Natural killer cell (primary cell): Measurements from ENCODE around the gene SHB. TPM values are rescaled to one million over a fixed set of nuclear protein-coding genes. Genes with fewer than 3 reads are reported as not detected.

ENCODE experiments used
- ATAC-seq, 3 donors: fragments of 150-1000 bp in 2 of 3; fragments of 200-7000 bp in 1 of 3; cut with Tn5 transposase; 1 replicate in 1 of 3; 2 replicates in 2 of 3; pipeline ENCODE4 v1.10.0; 2021; ENCODE audit warnings: mild to moderate bottlenecking in 2 of 3, moderate library complexity in 2 of 3
- DNase-seq, 2 donors: peaks; one replicate each; pipeline versions ENCODE4 v3.0.0 to v3.0.0-alpha.2; 2013 to 2021; ENCODE audit warnings: mixed read lengths in 1 of 2
- H3K27ac ChIP-seq: one replicate; pipeline ENCODE4 v1.5.1; 2013; ENCODE audit warnings: mild to moderate bottlenecking, low read length
- H3K27me3 ChIP-seq: one replicate; pipeline ENCODE4 v1.6.1; 2013; ENCODE audit warnings: low read length; ENCODE audit not compliant: control insufficient read depth, insufficient read depth
- H3K36me3 ChIP-seq: one replicate; pipeline ENCODE4 v1.6.1; 2013; ENCODE audit warnings: low read length; ENCODE audit not compliant: control insufficient read depth, insufficient read depth
- H3K4me1 ChIP-seq: one replicate; pipeline ENCODE4 v1.6.1; 2013; ENCODE audit warnings: low read length; ENCODE audit not compliant: control insufficient read depth, insufficient read depth
- H3K4me3 ChIP-seq: one replicate; pipeline ENCODE4 v1.5.1; 2013; ENCODE audit warnings: low read length
- H3K9me3 ChIP-seq: one replicate; pipeline ENCODE4 v1.6.1; 2013; ENCODE audit warnings: low read length; ENCODE audit not compliant: control insufficient read depth, insufficient read depth
- H3K27ac Mint-ChIP-seq, 2 donors: one replicate each; pipeline ENCODE4 v1.8.0; 2022; ENCODE audit warnings: mild to moderate bottlenecking in 2 of 2, mixed read lengths in 2 of 2, moderate library complexity in 1 of 2
- H3K27me3 Mint-ChIP-seq, 2 donors: one replicate each; pipeline ENCODE4 v1.8.0; 2022; ENCODE audit warnings: low read depth in 2 of 2, mixed read lengths in 2 of 2
- H3K36me3 Mint-ChIP-seq: one replicate; pipeline ENCODE4 v1.8.0; 2022; ENCODE audit warnings: mixed read lengths
- H3K4me1 Mint-ChIP-seq, 2 donors: one replicate each; pipeline ENCODE4 v1.8.0; 2022; ENCODE audit warnings: mixed read lengths in 2 of 2
- H3K4me3 Mint-ChIP-seq: one replicate; pipeline ENCODE4 v1.8.0; 2022; ENCODE audit warnings: mild to moderate bottlenecking, moderate library complexity, mixed read lengths
- H3K9me3 Mint-ChIP-seq, 2 donors: one replicate each; pipeline ENCODE4 v1.8.0; 2022; ENCODE audit warnings: mixed read lengths in 2 of 2
- WGBS: methylation state at CpG from one replicate; pipeline ENCODE4 v1.1.7; 2013; ENCODE audit warnings: missing lambda C conversion rate; ENCODE audit not compliant: insufficient coverage; 5-methylcytosine and 5-hydroxymethylcytosine counted together
- intact Hi-C: fragments of 100-400 bp; cut with micrococcal nuclease; formaldehyde crosslinking; loops from one replicate; pipeline ENCODE4 v1.14.2; 2022
- total RNA-seq, 4 donors: library from RNA; stranded (reverse); fragments of 120-200 nt in 1 of 4; gene quantifications; one replicate each; pipeline versions ENCODE4 v1.2.3 to v1.2.4, GENCODE V29; 2013 to 2022
- TF ChIP-seq, protein P1 (sequence below): fragments of 200-600 bp; IDR thresholded peaks from one replicate; pipeline ENCODE4 v1.8.0; 2022; ENCODE audit warnings: antibody characterized with exemption

SHB gene
- total RNA-seq, 3 donors from 2014 or later (not counting 1 experiment from before 2014, with no cell fraction given) = 2.7 to 7.1 (median 2.9) TPM

DNA sequence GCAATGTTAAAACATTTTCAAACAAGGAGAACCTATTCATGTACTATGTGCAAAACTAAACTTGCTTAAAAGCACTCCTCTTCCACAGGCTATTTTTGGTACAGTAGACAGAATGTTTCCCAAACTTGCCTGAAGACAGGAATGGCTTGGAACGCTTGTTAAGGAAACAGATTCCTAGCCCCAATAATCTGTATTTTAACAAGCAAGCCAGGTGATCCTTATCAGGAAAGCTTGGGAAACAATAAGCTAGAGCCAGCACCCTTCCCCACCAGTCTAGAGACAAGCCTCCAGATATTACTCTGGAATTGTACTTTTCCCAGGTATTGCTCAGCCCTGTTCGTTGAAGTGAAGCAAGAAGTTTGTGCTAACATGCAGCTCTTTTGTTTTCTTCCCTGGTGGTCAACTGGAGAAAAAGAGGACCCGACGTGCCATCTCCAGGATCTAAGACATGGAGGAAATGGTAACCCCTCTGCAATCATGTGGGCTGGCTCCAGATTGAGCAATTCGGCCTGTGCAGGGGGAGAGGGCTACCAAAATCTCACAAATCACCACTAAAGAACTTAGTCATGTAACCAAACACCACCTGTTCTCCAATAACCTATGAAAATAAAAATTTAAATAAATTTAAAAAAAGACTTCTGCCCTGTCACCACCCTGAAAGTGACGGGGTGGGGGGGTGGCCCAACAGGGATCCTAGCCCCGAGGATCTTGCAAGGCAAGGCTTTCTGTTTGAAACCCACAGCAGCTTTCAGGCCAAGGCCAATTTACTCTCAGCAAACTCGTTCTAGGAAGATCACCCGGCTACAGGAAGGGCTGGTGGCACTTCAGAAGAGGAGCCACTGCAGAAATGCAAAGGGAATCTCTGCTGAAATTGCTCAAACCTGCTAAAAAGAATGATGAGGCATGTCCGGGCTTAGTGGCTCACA, 48.6 kb downstream of the SHB start:
- Histone ChIP-seq H3K4me3 (no peak overlapping the region), H3K27me3 (no peaks in the 10 kb centered on the region), H3K36me3 (no peaks in the 10 kb centered on the region), H3K27ac (no peak overlapping the region), H3K9me3 (no peaks in the 10 kb centered on the region), H3K4me1 (no peaks in the 10 kb centered on the region)
- ATAC-seq = peak in 1 of 3 donors; percentile 70
- 63% methylated on average over 10 of the region's 10 CpGs for WGBS
- no peak for DNase-seq
- Mint-ChIP-seq H3K36me3 (no peaks in the 10 kb centered on the region), H3K27ac (no peak overlapping the region), H3K9me3 (no peaks in the 10 kb centered on the region), H3K27me3 (no peaks in the 10 kb centered on the region), H3K4me1 (peaks cover 6 to 9% of the 10 kb centered on the region in 2 donors), H3K4me3 (no peak overlapping the region)
- intact Hi-C loops = no loop called here
- TF ChIP-seq, protein P1, sequence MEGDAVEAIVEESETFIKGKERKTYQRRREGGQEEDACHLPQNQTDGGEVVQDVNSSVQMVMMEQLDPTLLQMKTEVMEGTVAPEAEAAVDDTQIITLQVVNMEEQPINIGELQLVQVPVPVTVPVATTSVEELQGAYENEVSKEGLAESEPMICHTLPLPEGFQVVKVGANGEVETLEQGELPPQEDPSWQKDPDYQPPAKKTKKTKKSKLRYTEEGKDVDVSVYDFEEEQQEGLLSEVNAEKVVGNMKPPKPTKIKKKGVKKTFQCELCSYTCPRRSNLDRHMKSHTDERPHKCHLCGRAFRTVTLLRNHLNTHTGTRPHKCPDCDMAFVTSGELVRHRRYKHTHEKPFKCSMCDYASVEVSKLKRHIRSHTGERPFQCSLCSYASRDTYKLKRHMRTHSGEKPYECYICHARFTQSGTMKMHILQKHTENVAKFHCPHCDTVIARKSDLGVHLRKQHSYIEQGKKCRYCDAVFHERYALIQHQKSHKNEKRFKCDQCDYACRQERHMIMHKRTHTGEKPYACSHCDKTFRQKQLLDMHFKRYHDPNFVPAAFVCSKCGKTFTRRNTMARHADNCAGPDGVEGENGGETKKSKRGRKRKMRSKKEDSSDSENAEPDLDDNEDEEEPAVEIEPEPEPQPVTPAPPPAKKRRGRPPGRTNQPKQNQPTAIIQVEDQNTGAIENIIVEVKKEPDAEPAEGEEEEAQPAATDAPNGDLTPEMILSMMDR = no peak

DNA sequence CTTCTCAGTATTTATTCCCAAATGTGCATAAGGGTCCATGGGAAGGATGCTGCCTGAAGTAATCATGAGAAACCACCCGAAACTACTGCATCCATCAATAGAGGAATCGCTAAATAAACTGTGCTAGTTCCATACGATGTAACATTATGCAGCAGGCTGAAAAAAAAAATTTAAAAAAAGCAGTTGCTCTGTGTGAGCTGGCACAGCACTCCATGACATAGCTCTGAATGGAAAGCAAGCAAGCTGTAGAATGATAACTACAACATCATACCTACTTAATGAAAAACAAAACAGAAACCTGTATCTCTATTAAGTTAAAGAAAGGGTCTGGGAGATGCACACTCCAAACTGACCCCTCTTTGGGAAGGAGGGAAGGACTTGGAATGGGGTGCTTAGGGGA, 49.3 kb downstream of the SHB start:
- Histone ChIP-seq H3K27ac (no peak overlapping the region), H3K4me1 (no peaks in the 10 kb centered on the region), H3K27me3 (no peaks in the 10 kb centered on the region), H3K4me3 (no peak overlapping the region), H3K9me3 (no peaks in the 10 kb centered on the region), H3K36me3 (no peaks in the 10 kb centered on the region)
- DNase-seq = no peak
- 87% methylated on average over 3 of the region's 3 CpGs for WGBS
- H3K4me3 Mint-ChIP-seq = no peak overlapping the region
- H3K27me3 Mint-ChIP-seq = no peaks in the 10 kb centered on the region
- no peaks in the 10 kb centered on the region for H3K36me3 Mint-ChIP-seq
- TF ChIP-seq, protein P1 = no peak
- H3K4me1 Mint-ChIP-seq = peaks cover 5 to 6% of the 10 kb centered on the region in 2 donors
- no peaks in the 10 kb centered on the region for H3K9me3 Mint-ChIP-seq
- H3K27ac Mint-ChIP-seq = no peak overlapping the region
- ATAC-seq = no peak
- intact Hi-C loops = no loop called here

DNA sequence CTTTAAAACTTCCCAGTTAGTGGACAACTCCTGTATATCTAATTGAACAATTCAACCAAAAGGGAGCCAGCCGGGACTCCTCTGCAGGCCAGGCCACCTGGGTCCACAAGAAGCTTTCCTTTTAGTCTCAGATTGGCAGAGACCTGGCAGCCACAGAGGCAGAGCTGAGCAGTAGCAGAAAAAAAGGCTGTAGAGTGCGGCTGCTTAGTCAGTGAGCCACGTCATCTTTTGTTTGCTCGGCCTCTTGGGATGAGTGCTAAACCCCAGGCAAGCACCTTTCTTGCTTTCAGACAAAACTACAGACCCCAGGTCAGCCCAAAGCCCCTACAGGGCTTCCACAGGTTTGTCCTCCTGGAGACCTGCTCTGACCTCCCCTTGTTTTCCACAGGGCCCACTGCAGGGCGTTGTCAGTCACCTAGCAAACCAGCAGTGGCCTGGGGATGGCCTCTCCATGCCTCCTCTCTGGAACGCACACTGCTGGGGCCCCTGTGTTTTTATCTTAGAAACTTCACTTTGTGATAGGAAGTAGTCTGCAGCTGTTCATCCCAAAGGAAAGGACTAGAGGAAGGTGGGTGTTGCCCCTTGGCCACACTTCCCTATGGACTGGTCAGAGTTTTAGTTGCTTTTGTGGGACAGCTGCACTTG, 49.9 kb downstream of the SHB start:
- Mint-ChIP-seq H3K36me3 (no peaks in the 10 kb centered on the region), H3K9me3 (no peaks in the 10 kb centered on the region), H3K4me3 (no peak overlapping the region), H3K27me3 (no peaks in the 10 kb centered on the region), H3K4me1 (peaks cover 0 to under 1% of the 10 kb centered on the region in 2 donors), H3K27ac (no peak overlapping the region)
- intact Hi-C loops = no loop called here
- Histone ChIP-seq H3K4me3 (no peak overlapping the region), H3K4me1 (no peaks in the 10 kb centered on the region), H3K27me3 (no peaks in the 10 kb centered on the region), H3K9me3 (no peaks in the 10 kb centered on the region), H3K36me3 (no peaks in the 10 kb centered on the region), H3K27ac (no peak overlapping the region)
- WGBS = 82% methylated on average over 6 of the region's 6 CpGs
- DNase-seq (no peak), ATAC-seq (no peak)
- TF ChIP-seq, protein P1 = no peak
